Measurements from ENCODE around the gene OCIAD2.

GRCh38 chr4:48930654-48931053 lies 24.1 kb upstream of the OCIAD2 start:
- no peak for TF ChIP-seq POLR2AphosphoS5 (IDR thresholded peaks at IDR 0.05; ENCODE audit: low read depth, low read length)
- TF ChIP-seq, protein P1, sequence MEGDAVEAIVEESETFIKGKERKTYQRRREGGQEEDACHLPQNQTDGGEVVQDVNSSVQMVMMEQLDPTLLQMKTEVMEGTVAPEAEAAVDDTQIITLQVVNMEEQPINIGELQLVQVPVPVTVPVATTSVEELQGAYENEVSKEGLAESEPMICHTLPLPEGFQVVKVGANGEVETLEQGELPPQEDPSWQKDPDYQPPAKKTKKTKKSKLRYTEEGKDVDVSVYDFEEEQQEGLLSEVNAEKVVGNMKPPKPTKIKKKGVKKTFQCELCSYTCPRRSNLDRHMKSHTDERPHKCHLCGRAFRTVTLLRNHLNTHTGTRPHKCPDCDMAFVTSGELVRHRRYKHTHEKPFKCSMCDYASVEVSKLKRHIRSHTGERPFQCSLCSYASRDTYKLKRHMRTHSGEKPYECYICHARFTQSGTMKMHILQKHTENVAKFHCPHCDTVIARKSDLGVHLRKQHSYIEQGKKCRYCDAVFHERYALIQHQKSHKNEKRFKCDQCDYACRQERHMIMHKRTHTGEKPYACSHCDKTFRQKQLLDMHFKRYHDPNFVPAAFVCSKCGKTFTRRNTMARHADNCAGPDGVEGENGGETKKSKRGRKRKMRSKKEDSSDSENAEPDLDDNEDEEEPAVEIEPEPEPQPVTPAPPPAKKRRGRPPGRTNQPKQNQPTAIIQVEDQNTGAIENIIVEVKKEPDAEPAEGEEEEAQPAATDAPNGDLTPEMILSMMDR (IDR thresholded peaks at IDR 0.05) = no peak
- no peak for TF ChIP-seq SIN3A (IDR thresholded peaks at IDR 0.05; ENCODE audit: borderline replicate concordance, insufficient read depth, low read depth, low read length)
- TF ChIP-seq REST (IDR thresholded peaks at IDR 0.05; ENCODE audit: insufficient read depth in 1 of 2, low read depth in 2 of 2, low read length in 1 of 2) = no peak

Measured in Panc1 (cell line).